ENCODE measurements around the gene DNASE1L1. TPM values are rescaled to one million over a fixed set of nuclear protein-coding genes. Genes with fewer than 3 reads are reported as not detected.

The DNASE1L1 gene
- total and polyA plus RNA-seq, 2 donors (not counting 1 experiment from before 2014, with no cell fraction given): 11.3 to 38.5 TPM

- H3K9me3 ChIP-seq (ENCODE audit: control insufficient read depth, insufficient read depth, low read depth, low read length): no peaks in the 10 kb centered on the region
- H3K9ac ChIP-seq (ENCODE audit: insufficient read depth, low read length): peak overlapping the region; percentile 37
- peaks cover 7% of the 10 kb centered on the region for H3K4me1 ChIP-seq (ENCODE audit: control insufficient read depth, extremely low read depth, insufficient read depth, low read length)
- peaks cover 15% of the 10 kb centered on the region for H3K36me3 ChIP-seq (ENCODE audit: control insufficient read depth, insufficient read depth, low read length)
- H3K4me2 ChIP-seq (ENCODE audit: extremely low read depth, insufficient read depth, low read length): peak overlapping the region; percentile 75
- peak overlapping the region; percentile 77 for H3K27ac ChIP-seq (ENCODE audit: insufficient read depth, low read length)
- no peak for TF ChIP-seq CTCF (conservative IDR thresholded peaks at IDR 0.05 in 1 of 2, IDR thresholded peaks at IDR 0.05 in 1 of 2; ENCODE audit: low read depth in 1 of 2, low read length in 2 of 2)
- no peak for TF ChIP-seq EZH2 (IDR thresholded peaks at IDR 0.05; ENCODE audit: low read length, missing control alignments)
- peak overlapping the region in 1 of 4 experiments; percentile 46 for H3K4me3 ChIP-seq (replicated peaks in 1 of 4; ENCODE audit: control extremely low read depth in 1 of 4, insufficient read depth in 1 of 4, low read depth in 3 of 4, low read length in 4 of 4)
- no peak for DNase-seq (ENCODE audit: low read depth in 2 of 2)
- no peaks in the 10 kb centered on the region for H4K20me1 ChIP-seq (ENCODE audit: control insufficient read depth, extremely low read depth, insufficient read depth, low read length)
- no peak overlapping the region for H2AFZ ChIP-seq (ENCODE audit: low read length)
- peaks cover 52% of the 10 kb centered on the region for H3K79me2 ChIP-seq (ENCODE audit: control insufficient read depth, insufficient read depth, low read length)
- no peaks in the 10 kb centered on the region for H3K27me3 ChIP-seq (ENCODE audit: control insufficient read depth, insufficient read depth, low read length)
Measured at GRCh38 chrX:154443479-154443910, 34.4 kb upstream of the DNASE1L1 start.

GRCh38 chrX:154441984-154442707 lies 33.1 kb upstream of the DNASE1L1 start:
- no peak overlapping the region for H3K4me2 ChIP-seq (ENCODE audit: extremely low read depth, insufficient read depth, low read length)
- H3K27me3 ChIP-seq (ENCODE audit: control insufficient read depth, insufficient read depth, low read length): no peaks in the 10 kb centered on the region
- H3K9ac ChIP-seq (ENCODE audit: insufficient read depth, low read length): no peak overlapping the region
- H4K20me1 ChIP-seq (ENCODE audit: control insufficient read depth, extremely low read depth, insufficient read depth, low read length): no peaks in the 10 kb centered on the region
- peaks cover 65% of the 10 kb centered on the region for H3K79me2 ChIP-seq (ENCODE audit: control insufficient read depth, insufficient read depth, low read length)
- no peak for TF ChIP-seq CTCF (conservative IDR thresholded peaks at IDR 0.05 in 1 of 2, IDR thresholded peaks at IDR 0.05 in 1 of 2; ENCODE audit: low read depth in 1 of 2, low read length in 2 of 2)
- no peak for TF ChIP-seq EZH2 (IDR thresholded peaks at IDR 0.05; ENCODE audit: low read length, missing control alignments)
- H3K9me3 ChIP-seq (ENCODE audit: control insufficient read depth, insufficient read depth, low read depth, low read length): no peaks in the 10 kb centered on the region
- no peak overlapping the region for H2AFZ ChIP-seq (ENCODE audit: low read length)
- H3K27ac ChIP-seq (ENCODE audit: insufficient read depth, low read length): no peak overlapping the region
- peaks cover 13% of the 10 kb centered on the region for H3K36me3 ChIP-seq (ENCODE audit: control insufficient read depth, insufficient read depth, low read length)
- DNase-seq (ENCODE audit: low read depth in 2 of 2): no peak
- H3K4me3 ChIP-seq (replicated peaks in 1 of 4; ENCODE audit: control extremely low read depth in 1 of 4, insufficient read depth in 1 of 4, low read depth in 3 of 4, low read length in 4 of 4): no peak overlapping the region
- peaks cover 7% of the 10 kb centered on the region for H3K4me1 ChIP-seq (ENCODE audit: control insufficient read depth, extremely low read depth, insufficient read depth, low read length)

- Histone ChIP-seq H3K27me3 (ENCODE audit: control insufficient read depth, insufficient read depth, low read length) (no peaks in the 10 kb centered on the region), H3K4me3 (replicated peaks in 1 of 4; ENCODE audit: control extremely low read depth in 1 of 4, insufficient read depth in 1 of 4, low read depth in 3 of 4, low read length in 4 of 4) (no peak overlapping the region), H3K9me3 (ENCODE audit: control insufficient read depth, insufficient read depth, low read depth, low read length) (no peaks in the 10 kb centered on the region), H3K4me1 (ENCODE audit: control insufficient read depth, extremely low read depth, insufficient read depth, low read length) (peaks cover 7% of the 10 kb centered on the region), H3K36me3 (ENCODE audit: control insufficient read depth, insufficient read depth, low read length) (peaks cover 13% of the 10 kb centered on the region), H3K27ac (ENCODE audit: insufficient read depth, low read length) (no peak overlapping the region), H3K4me2 (ENCODE audit: extremely low read depth, insufficient read depth, low read length) (no peak overlapping the region), H3K79me2 (ENCODE audit: control insufficient read depth, insufficient read depth, low read length) (peaks cover 62% of the 10 kb centered on the region), H3K9ac (ENCODE audit: insufficient read depth, low read length) (no peak overlapping the region), H4K20me1 (ENCODE audit: control insufficient read depth, extremely low read depth, insufficient read depth, low read length) (no peaks in the 10 kb centered on the region), H2AFZ (ENCODE audit: low read length) (no peak overlapping the region)
- no peak for DNase-seq (ENCODE audit: low read depth in 2 of 2)
- TF ChIP-seq CTCF (conservative IDR thresholded peaks at IDR 0.05 in 1 of 2, IDR thresholded peaks at IDR 0.05 in 1 of 2; ENCODE audit: low read depth in 1 of 2, low read length in 2 of 2): no peak
- no peak for TF ChIP-seq EZH2 (IDR thresholded peaks at IDR 0.05; ENCODE audit: low read length, missing control alignments)
Measured at GRCh38 chrX:154441564-154441963, 32.5 kb upstream of the DNASE1L1 start.

Data from fibroblast of lung (primary cell).